Fibroblast of lung (primary cell): ENCODE results near the gene BHMT2.

Source experiments
- EZH2 ChIP-seq: IDR thresholded peaks from 2 replicates; pipeline ENCODE4 v1.5.1; 2012; ENCODE audit warnings: low read length, control low read depth, mild to moderate bottlenecking; ENCODE audit errors: missing control alignments
- TF ChIP-seq, protein P1 (sequence below), 2 donors: IDR thresholded peaks in 1 of 2; conservative IDR thresholded peaks in 1 of 2; 1 replicate in 1 of 2; 2 replicates in 1 of 2; pipeline ENCODE4 v1.5.1; 2011 to 2012; ENCODE audit warnings: low read length in 2 of 2, control low read depth in 1 of 2, inconsistent platforms in 1 of 2, low read depth in 1 of 2, mild to moderate bottlenecking in 1 of 2

- TF ChIP-seq, protein P1, sequence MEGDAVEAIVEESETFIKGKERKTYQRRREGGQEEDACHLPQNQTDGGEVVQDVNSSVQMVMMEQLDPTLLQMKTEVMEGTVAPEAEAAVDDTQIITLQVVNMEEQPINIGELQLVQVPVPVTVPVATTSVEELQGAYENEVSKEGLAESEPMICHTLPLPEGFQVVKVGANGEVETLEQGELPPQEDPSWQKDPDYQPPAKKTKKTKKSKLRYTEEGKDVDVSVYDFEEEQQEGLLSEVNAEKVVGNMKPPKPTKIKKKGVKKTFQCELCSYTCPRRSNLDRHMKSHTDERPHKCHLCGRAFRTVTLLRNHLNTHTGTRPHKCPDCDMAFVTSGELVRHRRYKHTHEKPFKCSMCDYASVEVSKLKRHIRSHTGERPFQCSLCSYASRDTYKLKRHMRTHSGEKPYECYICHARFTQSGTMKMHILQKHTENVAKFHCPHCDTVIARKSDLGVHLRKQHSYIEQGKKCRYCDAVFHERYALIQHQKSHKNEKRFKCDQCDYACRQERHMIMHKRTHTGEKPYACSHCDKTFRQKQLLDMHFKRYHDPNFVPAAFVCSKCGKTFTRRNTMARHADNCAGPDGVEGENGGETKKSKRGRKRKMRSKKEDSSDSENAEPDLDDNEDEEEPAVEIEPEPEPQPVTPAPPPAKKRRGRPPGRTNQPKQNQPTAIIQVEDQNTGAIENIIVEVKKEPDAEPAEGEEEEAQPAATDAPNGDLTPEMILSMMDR (conservative IDR thresholded peaks at IDR 0.05 in 1 of 2, IDR thresholded peaks at IDR 0.05 in 1 of 2; ENCODE audit: low read depth in 1 of 2, low read length in 2 of 2) = no peak
- no peak for TF ChIP-seq EZH2
Measured at GRCh38 chr5:79135790-79136553, 66.4 kb downstream of the BHMT2 start.
